Activated naive CD4-positive, alpha-beta T cell treated with anti-CD3 and anti-CD28 coated beads, Interleukin-2, amount 50 U/mL, for 24 hours (primary cell): ENCODE measurements around the gene GRID1.

Experiments
- H3K27ac Mint-ChIP-seq: one replicate; pipeline ENCODE4 v1.8.0; 2021; ENCODE audit warnings: mild to moderate bottlenecking, mixed read lengths
- H3K27me3 Mint-ChIP-seq: one replicate; pipeline ENCODE4 v1.8.0; 2021; ENCODE audit warnings: mixed read lengths
- H3K36me3 Mint-ChIP-seq: one replicate; pipeline ENCODE4 v1.8.0; 2021; ENCODE audit warnings: mixed read lengths
- H3K4me1 Mint-ChIP-seq: one replicate; pipeline ENCODE4 v1.8.0; 2021; ENCODE audit warnings: mixed read lengths
- H3K4me3 Mint-ChIP-seq: one replicate; pipeline ENCODE4 v1.8.0; 2021; ENCODE audit warnings: mild to moderate bottlenecking, mixed read lengths
- H3K9me3 Mint-ChIP-seq: one replicate; pipeline ENCODE4 v1.8.0; 2021; ENCODE audit warnings: mixed read lengths

The GRID1 gene

DNA sequence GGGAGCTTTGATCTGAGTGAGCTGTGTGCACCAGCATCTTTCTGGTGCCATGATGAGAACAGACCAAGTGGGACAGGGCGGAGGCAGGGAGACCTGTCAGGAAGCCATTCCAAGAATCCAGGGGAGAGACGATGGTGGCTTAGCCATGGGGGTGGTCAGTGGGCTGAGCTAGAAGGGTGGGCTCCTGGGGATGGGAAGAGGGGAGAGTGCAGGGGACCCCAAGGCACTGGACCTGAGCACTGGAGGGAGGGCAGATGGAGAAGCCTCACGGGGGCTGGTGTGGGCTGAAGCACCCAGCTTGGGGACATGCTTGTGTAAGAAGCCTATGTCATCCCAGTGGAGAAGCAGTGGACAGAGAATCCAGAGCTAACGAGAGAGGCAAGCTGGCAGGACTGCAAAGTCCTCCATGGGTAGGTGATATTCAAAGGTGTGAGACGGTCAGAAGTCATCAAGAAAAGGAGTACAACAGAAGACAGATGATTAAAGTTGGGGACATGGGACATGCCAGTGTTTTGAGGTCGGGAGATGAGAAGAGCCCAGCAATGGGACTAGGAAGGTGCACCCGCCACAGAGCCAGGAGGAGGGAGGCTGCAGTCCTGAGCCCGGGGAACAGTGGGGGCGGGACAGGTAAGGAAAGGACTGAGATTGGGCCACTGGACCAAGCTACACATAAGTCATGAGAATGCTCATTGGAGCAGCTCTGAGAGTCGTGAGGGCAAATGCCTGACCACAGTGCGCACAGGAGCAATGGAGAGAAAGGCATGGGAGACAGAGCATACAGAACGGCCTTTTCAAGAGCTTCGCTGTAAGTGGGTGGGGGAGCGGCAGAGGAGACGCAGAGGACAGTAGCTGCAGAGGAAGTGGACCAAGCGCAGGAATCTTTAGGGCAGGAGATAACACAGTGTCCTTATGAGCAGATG, 72.0 kb downstream of the GRID1 start:
- H3K36me3 Mint-ChIP-seq, result no peaks in the 10 kb centered on the region
- no peaks in the 10 kb centered on the region for H3K4me1 Mint-ChIP-seq
- H3K27ac Mint-ChIP-seq, result no peak overlapping the region
- H3K4me3 Mint-ChIP-seq, result no peak overlapping the region
- H3K9me3 Mint-ChIP-seq, result no peaks in the 10 kb centered on the region
- H3K27me3 Mint-ChIP-seq, result no peaks in the 10 kb centered on the region

- Mint-ChIP-seq H3K27ac (no peak overlapping the region), H3K4me3 (no peak overlapping the region), H3K9me3 (no peaks in the 10 kb centered on the region), H3K27me3 (no peaks in the 10 kb centered on the region), H3K36me3 (no peaks in the 10 kb centered on the region), H3K4me1 (no peaks in the 10 kb centered on the region)
These were observed 73.2 kb downstream of the GRID1 start for GRCh38 chr10:86293396-86293791.

GRCh38 chr10:86292462-86293395, 73.9 kb downstream of the GRID1 start:
- no peak overlapping the region for H3K27ac Mint-ChIP-seq
- no peaks in the 10 kb centered on the region for H3K36me3 Mint-ChIP-seq
- no peaks in the 10 kb centered on the region for H3K4me1 Mint-ChIP-seq
- H3K4me3 Mint-ChIP-seq, result no peak overlapping the region
- H3K9me3 Mint-ChIP-seq, result no peaks in the 10 kb centered on the region
- H3K27me3 Mint-ChIP-seq, result no peaks in the 10 kb centered on the region

GRCh38 chr10:86291616-86292340, 74.8 kb downstream of the GRID1 start:
- Mint-ChIP-seq H3K4me1 (no peaks in the 10 kb centered on the region), H3K36me3 (no peaks in the 10 kb centered on the region), H3K27me3 (no peaks in the 10 kb centered on the region), H3K27ac (no peak overlapping the region), H3K4me3 (no peak overlapping the region), H3K9me3 (no peaks in the 10 kb centered on the region)

- Mint-ChIP-seq H3K9me3 (no peaks in the 10 kb centered on the region), H3K27me3 (no peaks in the 10 kb centered on the region), H3K36me3 (no peaks in the 10 kb centered on the region), H3K27ac (no peak overlapping the region), H3K4me1 (no peaks in the 10 kb centered on the region), H3K4me3 (no peak overlapping the region)
These were observed 75.5 kb downstream of the GRID1 start for GRCh38 chr10:86290933-86291615.

- H3K4me3 Mint-ChIP-seq, result no peak overlapping the region
- H3K36me3 Mint-ChIP-seq, result no peaks in the 10 kb centered on the region
- H3K27me3 Mint-ChIP-seq, result no peaks in the 10 kb centered on the region
- no peaks in the 10 kb centered on the region for H3K4me1 Mint-ChIP-seq
- no peak overlapping the region for H3K27ac Mint-ChIP-seq
- H3K9me3 Mint-ChIP-seq, result no peaks in the 10 kb centered on the region
These were observed 77.1 kb downstream of the GRID1 start for GRCh38 chr10:86289577-86289868.

DNA sequence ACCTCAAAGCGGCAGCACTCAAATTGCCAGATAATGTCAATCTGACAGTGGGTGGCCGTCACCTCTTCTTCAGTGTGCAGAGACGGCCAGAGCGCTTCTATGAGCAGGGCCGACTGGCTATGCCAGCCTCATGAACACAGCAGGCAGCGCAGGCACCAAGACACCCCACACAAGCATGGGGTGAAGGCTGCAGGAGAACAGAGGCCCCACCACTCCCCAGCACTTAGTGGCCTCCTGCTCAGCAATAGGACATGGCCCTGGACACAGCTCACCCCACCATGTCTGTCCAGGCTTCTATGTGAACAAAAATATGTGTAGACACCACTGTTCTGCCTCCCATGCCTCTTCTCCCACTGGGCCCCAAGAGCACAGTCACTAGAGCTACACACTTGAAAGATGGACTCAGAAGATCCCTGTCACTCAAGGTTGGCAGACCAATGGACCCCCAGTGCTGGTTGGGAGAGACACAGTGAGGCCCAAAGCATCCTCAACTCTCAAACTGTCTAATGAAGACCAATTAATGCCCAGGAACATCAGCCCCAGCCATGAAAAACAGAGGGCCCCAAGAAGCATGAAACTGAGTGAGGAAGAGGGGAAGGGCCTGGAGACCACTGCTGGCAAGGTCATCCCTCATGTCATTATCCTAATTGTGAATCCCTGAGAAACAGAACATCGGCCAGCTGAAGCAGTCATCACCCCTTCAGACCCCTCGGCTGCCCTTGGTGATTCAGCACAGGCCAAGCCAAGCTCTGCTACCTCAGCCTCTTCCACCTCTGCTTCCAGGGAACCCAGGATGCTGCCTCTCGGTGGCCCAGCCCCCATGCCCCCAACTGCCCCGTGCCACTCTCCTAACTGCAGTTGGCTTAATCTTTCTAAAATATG, 77.7 kb downstream of the GRID1 start:
- no peaks in the 10 kb centered on the region for H3K27me3 Mint-ChIP-seq
- H3K4me1 Mint-ChIP-seq, result no peaks in the 10 kb centered on the region
- H3K4me3 Mint-ChIP-seq, result no peak overlapping the region

GRCh38 chr10:86287966-86288579, 78.5 kb downstream of the GRID1 start:
- H3K4me3 Mint-ChIP-seq, result no peak overlapping the region
- no peak overlapping the region for H3K27ac Mint-ChIP-seq
- H3K27me3 Mint-ChIP-seq, result no peaks in the 10 kb centered on the region
- no peaks in the 10 kb centered on the region for H3K36me3 Mint-ChIP-seq
- no peaks in the 10 kb centered on the region for H3K4me1 Mint-ChIP-seq
- no peaks in the 10 kb centered on the region for H3K9me3 Mint-ChIP-seq

More for the DNA sequence above, 77.7 kb downstream of the GRID1 start:
- Mint-ChIP-seq H3K9me3 (no peaks in the 10 kb centered on the region), H3K27ac (no peak overlapping the region), H3K36me3 (no peaks in the 10 kb centered on the region)

DNA sequence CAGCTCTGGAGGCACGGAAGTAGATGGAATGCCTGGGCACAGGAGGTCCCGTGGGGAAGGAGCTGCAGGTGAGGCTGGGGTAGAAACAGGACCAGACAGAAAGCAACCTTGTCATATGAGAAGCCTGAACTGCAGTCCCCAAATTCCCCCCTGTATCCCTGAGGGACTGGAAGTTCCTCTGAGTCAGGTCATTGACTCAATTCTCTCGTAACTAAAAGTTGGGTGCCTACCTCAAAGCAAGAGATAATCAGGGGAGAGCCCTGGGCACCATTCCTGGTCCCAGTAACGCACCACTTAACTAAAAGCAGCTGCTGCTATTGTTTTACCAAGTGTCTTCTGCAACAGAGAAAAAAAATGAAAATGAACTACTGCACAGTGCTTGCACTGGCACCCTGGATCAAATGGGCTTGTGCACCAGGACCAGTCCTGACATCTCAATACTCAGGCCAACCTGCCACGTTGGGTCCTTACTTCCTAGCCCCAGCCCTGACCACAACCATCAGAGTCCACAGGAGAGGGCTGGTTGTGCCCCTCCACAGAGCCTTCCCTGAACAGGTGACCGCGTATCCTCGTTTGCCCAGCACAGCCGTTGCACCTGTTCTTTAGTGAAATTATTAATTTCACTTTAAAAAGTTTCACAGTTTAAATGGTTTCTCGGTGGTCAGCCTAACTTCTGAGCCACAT, 79.3 kb downstream of the GRID1 start:
- H3K4me3 Mint-ChIP-seq, result no peak overlapping the region
- H3K9me3 Mint-ChIP-seq, result no peaks in the 10 kb centered on the region
- no peak overlapping the region for H3K27ac Mint-ChIP-seq
- peaks cover 4% of the 10 kb centered on the region for H3K27me3 Mint-ChIP-seq
- H3K4me1 Mint-ChIP-seq, result no peaks in the 10 kb centered on the region
- H3K36me3 Mint-ChIP-seq, result no peaks in the 10 kb centered on the region

- H3K27ac Mint-ChIP-seq, result no peak overlapping the region
- H3K4me1 Mint-ChIP-seq, result no peaks in the 10 kb centered on the region
- no peak overlapping the region for H3K4me3 Mint-ChIP-seq
- H3K9me3 Mint-ChIP-seq, result no peaks in the 10 kb centered on the region
- no peaks in the 10 kb centered on the region for H3K36me3 Mint-ChIP-seq
- H3K27me3 Mint-ChIP-seq, result peaks cover 4% of the 10 kb centered on the region
These were observed 80.1 kb downstream of the GRID1 start for GRCh38 chr10:86286236-86287109.

GRCh38 chr10:86285136-86285790, 81.3 kb downstream of the GRID1 start:
- peaks cover 4% of the 10 kb centered on the region for H3K27me3 Mint-ChIP-seq
- H3K4me1 Mint-ChIP-seq, result no peaks in the 10 kb centered on the region
- H3K27ac Mint-ChIP-seq, result no peak overlapping the region
- H3K9me3 Mint-ChIP-seq, result no peaks in the 10 kb centered on the region
- H3K36me3 Mint-ChIP-seq, result no peaks in the 10 kb centered on the region
- no peak overlapping the region for H3K4me3 Mint-ChIP-seq

- H3K4me1 Mint-ChIP-seq, result no peaks in the 10 kb centered on the region
- no peaks in the 10 kb centered on the region for H3K36me3 Mint-ChIP-seq
- H3K9me3 Mint-ChIP-seq, result no peaks in the 10 kb centered on the region
- no peak overlapping the region for H3K4me3 Mint-ChIP-seq
- H3K27me3 Mint-ChIP-seq, result peaks cover 4% of the 10 kb centered on the region
- no peak overlapping the region for H3K27ac Mint-ChIP-seq
These were observed 82.1 kb downstream of the GRID1 start for GRCh38 chr10:86284355-86285105.
